B cell (primary cell): ENCODE measurements around the gene ADSS1. TPM values are rescaled to one million over a fixed set of nuclear protein-coding genes. Genes with fewer than 3 reads are reported as not detected.

Experiments
- ATAC-seq: fragments of 200-7000 bp; cut with Tn5 transposase; one replicate; pipeline ENCODE4 v1.10.0; 2021; ENCODE audit warnings: low read depth, mild to moderate bottlenecking, moderate number of reproducible peaks, moderate library complexity
- CTCF ChIA-PET: fragments of 350-600 bp; sonication (Branson Sonifier 250); formaldehyde crosslinking; loops from one replicate; lab custom pipeline; 2021; ENCODE audit warnings: antibody characterized with exemption, inconsistent platforms; lab: Charles Lee
- POLR2A ChIA-PET: fragments of 350-600 bp; sonication (Branson Sonifier 250); formaldehyde crosslinking; loops from one replicate; lab custom pipeline; 2021; ENCODE audit warnings: antibody characterized with exemption; lab: Charles Lee
- DNase-seq: peaks from one replicate; pipeline ENCODE4 v3.0.0; 2013
- H2AFZ ChIP-seq: 2 replicates; pipeline ENCODE4 v1.6.1; 2012; ENCODE audit warnings: mild to moderate bottlenecking, low read depth, low read length; ENCODE audit not compliant: insufficient read depth, poor library complexity, severe bottlenecking
- H3K27ac ChIP-seq, 2 donors: 1 replicate in 1 of 2; 2 replicates in 1 of 2; pipeline ENCODE4 v1.5.1; 2012 to 2013; ENCODE audit warnings: low read length in 2 of 2, mild to moderate bottlenecking in 2 of 2, moderate library complexity in 1 of 2
- H3K27me3 ChIP-seq, 4 experiments: fragments of 200-600 bp in 1 of 4; sonication (generic) in 1 of 4; replicated peaks in 1 of 4; 1 replicate in 2 of 4; 2 replicates in 2 of 4; pipeline versions ENCODE4 v1.6.1 to v1.7.0; 2013 to 2016; ENCODE audit warnings: low read length in 3 of 4, mild to moderate bottlenecking in 2 of 4, mixed read lengths in 1 of 4, moderate library complexity in 1 of 4; ENCODE audit not compliant: insufficient read depth in 4 of 4, control insufficient read depth in 3 of 4; ENCODE audit errors: control extremely low read depth in 1 of 4
- H3K36me3 ChIP-seq, 2 experiments: replicated peaks in 1 of 2; 1 replicate in 1 of 2; 2 replicates in 1 of 2; pipeline versions ENCODE4 v1.6.1 to v1.7.1; 2013; ENCODE audit warnings: low read length in 1 of 2; ENCODE audit not compliant: insufficient read depth in 2 of 2, control insufficient read depth in 1 of 2; ENCODE audit errors: control extremely low read depth in 1 of 2, extremely low read depth in 1 of 2
- H3K4me1 ChIP-seq, 2 donors: fragments of 200-600 bp in 1 of 2; sonication (generic) in 1 of 2; 1 replicate in 1 of 2; 2 replicates in 1 of 2; pipeline versions ENCODE4 v1.5.1 to v1.6.1; 2013 to 2017; ENCODE audit warnings: low read length in 2 of 2; ENCODE audit not compliant: control insufficient read depth in 2 of 2, insufficient read depth in 2 of 2
- H3K4me2 ChIP-seq: replicated peaks from 2 replicates; pipeline ENCODE3; 2012; ENCODE audit warnings: mild to moderate bottlenecking, low read depth, low read length; ENCODE audit not compliant: poor library complexity, severe bottlenecking
- H3K4me3 ChIP-seq, 5 experiments: fragments of 200-600 bp in 1 of 5; sonication (generic) in 1 of 5; 1 replicate in 3 of 5; 2 replicates in 2 of 5; pipeline versions ENCODE4 v1.5.1 to v1.7.0; 2011 to 2016; ENCODE audit warnings: low read length in 4 of 5, mild to moderate bottlenecking in 4 of 5, low read depth in 2 of 5, control low read depth in 1 of 5, moderate library complexity in 1 of 5; ENCODE audit not compliant: insufficient read depth in 1 of 5; ENCODE audit errors: control extremely low read depth in 1 of 5, extremely low read depth in 1 of 5
- H3K79me2 ChIP-seq: fragments of 200-600 bp; sonication (generic); one replicate; pipeline ENCODE4 v1.6.0; 2016; ENCODE audit warnings: low read length; ENCODE audit not compliant: control insufficient read depth, insufficient read depth
- H3K9ac ChIP-seq: fragments of 200-600 bp; sonication (generic); 2 replicates; pipeline ENCODE4 v1.6.1; 2017; ENCODE audit warnings: mild to moderate bottlenecking, low read length, moderate library complexity
- H3K9me3 ChIP-seq, 3 donors: one replicate each; pipeline versions ENCODE4 v1.6.1 to v1.7.1; 2013; ENCODE audit warnings: low read length in 2 of 3; ENCODE audit not compliant: control insufficient read depth in 2 of 3, insufficient read depth in 1 of 3; ENCODE audit errors: control extremely low read depth in 1 of 3
- H4K20me1 ChIP-seq: 2 replicates; pipeline ENCODE4 v1.6.0; 2012; ENCODE audit warnings: mild to moderate bottlenecking, low read length; ENCODE audit not compliant: insufficient read depth, control insufficient read depth, poor library complexity, severe bottlenecking
- H3K27ac Mint-ChIP-seq: one replicate; pipeline ENCODE4 v1.8.0; 2021; ENCODE audit warnings: mixed read lengths
- H3K27me3 Mint-ChIP-seq: one replicate; pipeline ENCODE4 v1.8.0; 2021; ENCODE audit warnings: mixed read lengths
- H3K4me1 Mint-ChIP-seq: one replicate; pipeline ENCODE4 v1.8.0; 2021; ENCODE audit warnings: mixed read lengths
- H3K4me3 Mint-ChIP-seq: one replicate; pipeline ENCODE4 v1.8.0; 2021; ENCODE audit warnings: mixed read lengths
- H3K9me3 Mint-ChIP-seq: one replicate; pipeline ENCODE4 v1.8.0; 2022; ENCODE audit warnings: mixed read lengths; ENCODE audit not compliant: insufficient read depth
- CTCF ChIP-seq: fragments of 200-600 bp; IDR thresholded peaks from one replicate; pipeline ENCODE4 v1.8.0; 2022; ENCODE audit warnings: antibody characterized with exemption, mild to moderate bottlenecking
- EZH2 ChIP-seq: IDR thresholded peaks from 2 replicates; pipeline ENCODE4 v1.6.1; 2012; ENCODE audit warnings: borderline replicate concordance, low read depth, mild to moderate bottlenecking, moderate library complexity, low read length; ENCODE audit not compliant: insufficient read depth, poor library complexity, severe bottlenecking
- WGBS: methylation state at CpG from one replicate; pipeline ENCODE4 v1.1.5; 2013; ENCODE audit warnings: missing lambda C conversion rate; ENCODE audit not compliant: insufficient coverage; 5-methylcytosine and 5-hydroxymethylcytosine counted together
- intact Hi-C: fragments of 100-400 bp; cut with micrococcal nuclease; formaldehyde crosslinking; loops from one replicate; pipeline ENCODE4 v1.10.0; 2022
- polyA plus RNA-seq: library from polyadenylated mRNA; depleted of rRNA; stranded (reverse); fragments of >200 nt; gene quantifications from 2 replicates; pipeline ENCODE4 v1.2.3, GENCODE V29; 2012
- total RNA-seq, 2 donors: library from RNA; stranded (reverse); fragments of 120-200 nt in 1 of 2; gene quantifications; 1 replicate in 1 of 2; 2 replicates in 1 of 2; pipeline versions ENCODE4 v1.2.3 to v1.2.4, GENCODE V29; 2013 to 2022

ADSS1 gene
- total and polyA plus RNA-seq, 2 donors (not counting 1 experiment from before 2014, with no cell fraction given): 0.33 to 1.7 TPM

- H3K4me2 ChIP-seq: no peak overlapping the region
Measured at GRCh38 chr14:104734601-104734990, 10.6 kb downstream of the ADSS1 start.

More at GRCh38 chr14:104734601-104734990, 10.6 kb downstream of the ADSS1 start:
- Histone ChIP-seq H3K9me3 (no peaks in the 10 kb centered on the region), H2AFZ (no peak overlapping the region), H3K9ac (no peak overlapping the region), H3K27ac (no peak overlapping the region), H3K4me1 (no peaks in the 10 kb centered on the region), H4K20me1 (no peaks in the 10 kb centered on the region), H3K79me2 (no peaks in the 10 kb centered on the region), H3K4me3 (no peak overlapping the region), H3K36me3 (no peaks in the 10 kb centered on the region), H3K27me3 (peaks cover 0 to 5% (median 1%) of the 10 kb centered on the region in 4 experiments)
- Mint-ChIP-seq H3K4me3 (no peak overlapping the region), H3K9me3 (no peaks in the 10 kb centered on the region), H3K27ac (no peak overlapping the region), H3K4me1 (no peaks in the 10 kb centered on the region), H3K27me3 (no peaks in the 10 kb centered on the region)
- DNase-seq: no peak
- ChIA-PET POLR2A (no interaction called here), CTCF (no interaction called here)
- intact Hi-C loops: no loop called here
- TF ChIP-seq CTCF (no peak), EZH2 (no peak)
- no peak for ATAC-seq
- 93% methylated on average over 9 of the region's 9 CpGs for WGBS
